HepG2 (cell line): Measurements from ENCODE around the gene CA10. TPM values are rescaled to one million over a fixed set of nuclear protein-coding genes. Genes with fewer than 3 reads are reported as not detected.

Experiments
- ATAC-seq: fragments of 200-7000 bp; cut with Tn5 transposase; 3 replicates; pipeline ENCODE4 v1.9.1; 2020; ENCODE audit warnings: mild to moderate bottlenecking, moderate library complexity
- BruUV-seq: library from RNA; stranded (reverse); fragments of 400-500 nt; replicated peaks from 2 replicates; lab custom pipeline; 2021; lab: Mats Ljungman, UMichigan
- CTCF ChIA-PET: fragments of 300-600 bp; formaldehyde crosslinking; extraction: SDS; loops from one replicate; lab custom pipeline; 2021; ENCODE audit warnings: low total read pairs, inconsistent platforms, low intra/inter-chr PET ratio; lab: Yijun Ruan, JAX
- POLR2A ChIA-PET: fragments of 350-600 bp; sonication (Branson Sonifier 250); formaldehyde crosslinking; loops from one replicate; lab custom pipeline; 2020; ENCODE audit warnings: antibody characterized with exemption, inconsistent platforms; lab: Yijun Ruan, JAX
- DNase-seq: peaks from one replicate; pipeline ENCODE4 v3.0.0-alpha.2; 2015; ENCODE audit warnings: low spot score
- FAIRE-seq: peaks from 3 replicates; lab custom pipeline; 2011; peaks lifted over from hg19 to GRCh38; lab: Jason Lieb, UNC
- H2AFZ ChIP-seq: one replicate; pipeline ENCODE4 v1.6.1; 2011; ENCODE audit warnings: low read length, inconsistent platforms
- H3K27ac ChIP-seq: fragments of 300-600 bp; 3 replicates; pipeline ENCODE4 v1.8.0; 2011; ENCODE audit warnings: mixed run types, mild to moderate bottlenecking, mixed read lengths, low read length, inconsistent platforms; ENCODE audit not compliant: insufficient read depth; ENCODE audit errors: extremely low read length
- H3K27me3 ChIP-seq, 2 experiments: fragments of 200-600 bp in 1 of 2; 2 replicates in 1 of 2; 3 replicates in 1 of 2; pipeline versions ENCODE4 v1.6.0 to v1.8.0; 2011; ENCODE audit warnings: low read length in 2 of 2, mild to moderate bottlenecking in 2 of 2, moderate library complexity in 2 of 2, inconsistent platforms in 1 of 2; ENCODE audit not compliant: insufficient read depth in 2 of 2, control insufficient read depth in 1 of 2
- H3K36me3 ChIP-seq, 2 experiments: fragments of 200-600 bp in 1 of 2; replicated peaks in 1 of 2; 2 replicates in 1 of 2; 3 replicates in 1 of 2; pipeline versions ENCODE4 v1.5.1 to v1.8.0; 2011; ENCODE audit warnings: low read length in 2 of 2, inconsistent platforms in 1 of 2; ENCODE audit not compliant: insufficient read depth in 2 of 2, control insufficient read depth in 1 of 2
- H3K4me1 ChIP-seq: 2 replicates; pipeline ENCODE4 v1.5.1; 2012; ENCODE audit warnings: low read length, inconsistent platforms; ENCODE audit not compliant: insufficient read depth
- H3K4me2 ChIP-seq: 2 replicates; pipeline ENCODE4 v1.6.0; 2011; ENCODE audit warnings: low read depth, low read length, inconsistent platforms
- H3K4me3 ChIP-seq, 3 experiments: fragments of 200-600 bp in 1 of 3; sonication (generic), shearing (Covaris generic) in 1 of 3; replicated peaks in 1 of 3; 2 replicates each; pipeline ENCODE4 v1.5.1; 2011 to 2016; ENCODE audit warnings: low read length in 3 of 3, inconsistent platforms in 2 of 3, low read depth in 2 of 3, mild to moderate bottlenecking in 2 of 3, control low read depth in 1 of 3, mixed read lengths in 1 of 3; ENCODE audit not compliant: insufficient read depth in 1 of 3
- H3K79me2 ChIP-seq: one replicate; pipeline ENCODE4 v1.6.1; 2011; ENCODE audit warnings: low read length, inconsistent platforms; ENCODE audit not compliant: insufficient read depth
- H3K9ac ChIP-seq: 2 replicates; pipeline ENCODE4 v1.6.0; 2011; ENCODE audit warnings: mild to moderate bottlenecking, low read depth, low read length, inconsistent platforms; ENCODE audit not compliant: insufficient read depth
- H3K9me3 ChIP-seq: 2 replicates; pipeline ENCODE4 v1.5.1; 2012; ENCODE audit warnings: mild to moderate bottlenecking, low read length
- H4K20me1 ChIP-seq: 2 replicates; pipeline ENCODE4 v1.6.0; 2011; ENCODE audit warnings: inconsistent platforms, mild to moderate bottlenecking, low read length, moderate library complexity; ENCODE audit not compliant: insufficient read depth
- AGO1 ChIP-seq: fragments of 200-400 bp; formaldehyde crosslinking; IDR thresholded peaks from 2 replicates; pipeline ENCODE4 v1.6.1; 2017; ENCODE audit warnings: mild to moderate bottlenecking, low read depth, low read length, moderate library complexity; ENCODE audit not compliant: poor library complexity, severe bottlenecking
- AHR ChIP-seq: IDR thresholded peaks from 2 replicates; pipeline ENCODE4 v1.6.1; 2018; ENCODE audit warnings: missing genetic modification reagents, missing compliant biosample characterization
- MAFF ChIP-seq: IDR thresholded peaks from 2 replicates; pipeline ENCODE4 v1.6.1; 2011; ENCODE audit warnings: low read depth, low read length, improper control_type of control experiment
- MAFK ChIP-seq, 2 experiments: IDR thresholded peaks in 1 of 2; conservative IDR thresholded peaks in 1 of 2; 2 replicates each; pipeline ENCODE4 v1.6.1; 2011; ENCODE audit warnings: improper control_type of control experiment in 2 of 2, low read length in 2 of 2
- MEF2D ChIP-seq: sonication (generic); formaldehyde crosslinking; IDR thresholded peaks from 2 replicates; pipeline ENCODE4 v1.5.1; 2020; ENCODE audit warnings: mild to moderate bottlenecking, missing genetic modification reagents
- MYPOP ChIP-seq: sonication (generic); formaldehyde crosslinking; IDR thresholded peaks from 2 replicates; pipeline ENCODE4 v1.8.1; 2023; ENCODE audit warnings: mild to moderate bottlenecking, moderate library complexity, missing genetic modification reagents
- NR2C2 ChIP-seq: sonication (generic); formaldehyde crosslinking; IDR thresholded peaks from 2 replicates; pipeline ENCODE4 v1.4.0; 2020; ENCODE audit warnings: missing genetic modification reagents, mild to moderate bottlenecking, moderate library complexity, borderline replicate concordance
- PITX1 ChIP-seq: sonication (generic); formaldehyde crosslinking; IDR thresholded peaks from 2 replicates; pipeline ENCODE4 v1.5.1; 2020; ENCODE audit warnings: mild to moderate bottlenecking, missing genetic modification reagents
- ZFY ChIP-seq: sonication (generic); formaldehyde crosslinking; IDR thresholded peaks from 2 replicates; pipeline ENCODE4 v1.4.0; 2020; ENCODE audit warnings: missing genetic modification reagents
- ZIK1 ChIP-seq: sonication (generic); formaldehyde crosslinking; IDR thresholded peaks from 2 replicates; pipeline ENCODE4 v1.5.0; 2020; ENCODE audit warnings: mild to moderate bottlenecking, low read depth, missing genetic modification reagents, borderline replicate concordance
- ZNF546 ChIP-seq: sonication (generic); formaldehyde crosslinking; conservative IDR thresholded peaks from 2 replicates; pipeline ENCODE4 v1.8.1; 2023; ENCODE audit warnings: mild to moderate bottlenecking, missing genetic modification reagents
- ZNF737 ChIP-seq: sonication (generic); formaldehyde crosslinking; IDR thresholded peaks from 2 replicates; pipeline ENCODE4 v1.5.0; 2020; ENCODE audit warnings: missing genetic modification reagents, mild to moderate bottlenecking, borderline replicate concordance
- WGBS: methylation state at CpG from one replicate; pipeline ENCODE4 v1.1.6; 2017; ENCODE audit warnings: low lambda C conversion rate; 5-methylcytosine and 5-hydroxymethylcytosine counted together
- in situ Hi-C: cut with HindIII; loops from 2 replicates; pipeline ENCODE4 v1.10.0; 2017; ENCODE audit warnings: low pct_unique_long_range_greater_than_20kb; ENCODE audit not compliant: extremely low pct_ligation_motif_present
- intact Hi-C: fragments of 100-400 bp; cut with micrococcal nuclease; formaldehyde crosslinking; loops from one replicate; pipeline ENCODE4 v1.10.0; 2022; ENCODE audit not compliant: unreplicated experiment
- polyA plus RNA-seq, 8 experiments: library from polyadenylated mRNA; depleted of rRNA in 3 of 8; stranded (reverse) in 7 of 8; unstranded in 1 of 8; fragments of >200 nt; fragmentation: Illumina TruSeq in 4 of 8; extraction: Trizol in 4 of 8; gene quantifications; 2 replicates each; pipeline versions ENCODE4 v1.2.1 to v1.2.3, GENCODE V29; 2011 to 2016; ENCODE audit warnings: low read depth in 4 of 8, missing spikeins in 1 of 8, mixed read lengths in 1 of 8; ENCODE audit not compliant: insufficient read depth in 1 of 8
- total RNA-seq, 5 experiments: library from RNA; depleted of rRNA; stranded (reverse); fragments of >200 nt; fragmentation: Illumina TruSeq; extraction: Trizol; gene quantifications; 2 replicates each; pipeline ENCODE4 v1.2.3, GENCODE V29; 2016; ENCODE audit warnings: low read depth in 1 of 5
- TF ChIP-seq, protein P1 (sequence below): sonication (generic); formaldehyde crosslinking; IDR thresholded peaks from 2 replicates; pipeline ENCODE4 v1.5.0; 2020; ENCODE audit warnings: missing genetic modification reagents, mild to moderate bottlenecking, borderline replicate concordance
- TF ChIP-seq, protein P2 (sequence below): sonication (generic); formaldehyde crosslinking; IDR thresholded peaks from 2 replicates; pipeline ENCODE4 v1.8.0; 2023; ENCODE audit warnings: mild to moderate bottlenecking, missing genetic modification reagents

The CA10 gene
- total and polyA plus RNA-seq, 2 of the 13 experiments (the other 11 are each of a cell fraction or from before 2014, with no cell fraction given), result not detected

GRCh38 chr17:52096056-52096455 is 62.5 kb downstream of the CA10 start (continued):
- TF ChIP-seq ZFY (CRISPR knock-in tag) (no peak), MEF2D (CRISPR knock-in tag) (no peak), NR2C2 (CRISPR knock-in tag) (no peak), ZNF737 (CRISPR knock-in tag) (no peak), AGO1 (no peak), ZNF546 (CRISPR knock-in tag) (no peak)
- TF ChIP-seq, protein P1, sequence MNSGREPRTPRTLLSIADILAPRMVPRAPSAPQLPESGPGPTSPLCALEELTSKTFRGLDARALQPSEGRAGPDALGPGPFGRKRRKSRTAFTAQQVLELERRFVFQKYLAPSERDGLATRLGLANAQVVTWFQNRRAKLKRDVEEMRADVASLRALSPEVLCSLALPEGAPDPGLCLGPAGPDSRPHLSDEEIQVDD (CRISPR knock-in tag), result no peak
- TF ChIP-seq, protein P2, sequence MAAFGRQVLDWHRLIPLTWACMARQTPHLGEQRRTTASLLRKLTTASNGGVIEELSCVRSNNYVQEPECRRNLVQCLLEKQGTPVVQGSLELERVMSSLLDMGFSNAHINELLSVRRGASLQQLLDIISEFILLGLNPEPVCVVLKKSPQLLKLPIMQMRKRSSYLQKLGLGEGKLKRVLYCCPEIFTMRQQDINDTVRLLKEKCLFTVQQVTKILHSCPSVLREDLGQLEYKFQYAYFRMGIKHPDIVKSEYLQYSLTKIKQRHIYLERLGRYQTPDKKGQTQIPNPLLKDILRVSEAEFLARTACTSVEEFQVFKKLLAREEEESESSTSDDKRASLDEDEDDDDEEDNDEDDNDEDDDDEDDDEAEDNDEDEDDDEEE (CRISPR knock-in tag), result no peak

DNA sequence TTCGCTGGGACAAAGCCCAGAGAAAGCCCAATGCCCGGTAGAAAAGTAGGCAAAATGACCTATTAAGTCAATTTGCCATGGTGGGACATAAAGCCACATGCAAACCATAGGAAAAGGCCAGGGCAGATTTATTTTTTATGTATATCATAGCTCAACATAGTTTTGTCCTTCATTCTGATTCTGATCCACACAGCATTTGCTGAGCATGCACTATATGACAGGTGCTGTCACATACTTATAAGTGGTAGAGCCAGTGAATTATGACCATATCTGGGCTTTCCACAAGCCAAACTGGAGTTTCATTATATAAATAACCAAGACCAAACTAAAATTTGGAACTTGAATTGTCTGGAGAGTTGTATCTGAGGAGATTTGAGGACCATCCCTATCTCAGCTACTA is 74.3 kb downstream of the CA10 start:
- no peaks in the 10 kb centered on the region for H3K4me1 ChIP-seq
- no peak overlapping the region for H3K4me3 ChIP-seq
- H3K27me3 ChIP-seq, result no peaks in the 10 kb centered on the region
- no peaks in the 10 kb centered on the region for H3K36me3 ChIP-seq
- intact Hi-C loops, result no loop called here
- 0 out of 2 replicates have a peak, but pooled peaks cover 4% of the 10 kb centered on the region for H3K9me3 ChIP-seq
- WGBS, result 0% methylated on average over 2 of the region's 2 CpGs
- ChIA-PET CTCF (no interaction called here), POLR2A (no interaction called here)
- FAIRE-seq (no peak), DNase-seq (no peak), ATAC-seq (no peak)
- no peak overlapping the region for H3K27ac ChIP-seq
- H2AFZ ChIP-seq, result no peak overlapping the region
- H3K9ac ChIP-seq, result no peak overlapping the region
- no peaks in the 10 kb centered on the region for H3K79me2 ChIP-seq
- BruUV-seq, result no TSS peak
- H4K20me1 ChIP-seq, result no peaks in the 10 kb centered on the region
- in situ Hi-C loops, result no loop called here
- TF ChIP-seq MYPOP (no peak), MAFF (peak; percentile 49; the same call in 1 of the 2 replicates), PITX1 (CRISPR knock-in tag) (no peak), ZIK1 (no peak), MAFK (conservative IDR thresholded peaks at IDR 0.05 in 1 of 2, IDR thresholded peaks at IDR 0.05 in 1 of 2; ENCODE audit: low read length in 2 of 2) (peak; percentile 67 to 74), AHR (no peak)
- TF ChIP-seq, all 625 proteins: peak for 2
- H3K4me2 ChIP-seq, result no peak overlapping the region
